COR-L47 (cell line): Measurements from ENCODE around the gene LAMC2.
"Not testable (repeated sequence)": the region's sequence is repeated elsewhere in the genome, so short reads cannot be mapped to it uniquely, and the experiment has no call there.

Source experiments
- DNase-seq: peaks from one replicate; lab custom pipeline; 2025; lab: John Stamatoyannopoulos, UW

Gene LAMC2

GRCh38 chr1:183185941-183186490 lies at the start of gene LAMC2:
LAMC2 (plus strand) TSS chr1:183186264; CDS start chr1:183186353, 89 bp downstream.
- DNase-seq = peak; percentile 29

GRCh38 chr1:183137782-183138181 lies 48.3 kb upstream of the LAMC2 start:
- no peak for DNase-seq

- no peak for DNase-seq
Observed at GRCh38 chr1:183138301-183138700, 47.8 kb upstream of the LAMC2 start.

- no peak for DNase-seq
Observed at GRCh38 chr1:183139281-183139942, 46.7 kb upstream of the LAMC2 start.

- DNase-seq = no peak
Observed at GRCh38 chr1:183140633-183141032, 45.4 kb upstream of the LAMC2 start.

- no peak for DNase-seq
Observed at GRCh38 chr1:183142171-183142570, 43.9 kb upstream of the LAMC2 start.

- no peak for DNase-seq
Observed at GRCh38 chr1:183143576-183144315, 42.3 kb upstream of the LAMC2 start.

- DNase-seq = no peak
Observed at GRCh38 chr1:183144752-183145151, 41.3 kb upstream of the LAMC2 start.

- no peak for DNase-seq
Observed at GRCh38 chr1:183147735-183148134, 38.3 kb upstream of the LAMC2 start.

GRCh38 chr1:183148599-183148998 lies 37.5 kb upstream of the LAMC2 start:
- no peak for DNase-seq

GRCh38 chr1:183149273-183149672 lies 36.8 kb upstream of the LAMC2 start:
- no peak for DNase-seq

- not testable (repeated sequence) for DNase-seq
Observed at GRCh38 chr1:183150032-183150431, 36.0 kb upstream of the LAMC2 start.

- DNase-seq = no peak
Observed at GRCh38 chr1:183150445-183150844, 35.6 kb upstream of the LAMC2 start.

- DNase-seq = no peak
Observed at GRCh38 chr1:183152180-183152579, 33.9 kb upstream of the LAMC2 start.

- DNase-seq = no peak
Observed at GRCh38 chr1:183155939-183156338, 30.1 kb upstream of the LAMC2 start.

- DNase-seq = no peak
Observed at GRCh38 chr1:183159960-183160359, 26.1 kb upstream of the LAMC2 start.

- DNase-seq = no peak
Observed at GRCh38 chr1:183161391-183161790, 24.7 kb upstream of the LAMC2 start.

GRCh38 chr1:183163316-183163715 lies 22.7 kb upstream of the LAMC2 start:
- no peak for DNase-seq

GRCh38 chr1:183164340-183164739 lies 21.7 kb upstream of the LAMC2 start:
- DNase-seq = no peak

GRCh38 chr1:183164963-183165362 lies 21.1 kb upstream of the LAMC2 start:
- no peak for DNase-seq

- no peak for DNase-seq
Observed at GRCh38 chr1:183165456-183165855, 20.6 kb upstream of the LAMC2 start.

- no peak for DNase-seq
Observed at GRCh38 chr1:183166454-183166853, 19.6 kb upstream of the LAMC2 start.

GRCh38 chr1:183167676-183168075 lies 18.4 kb upstream of the LAMC2 start:
- no peak for DNase-seq
